Measurements from ENCODE around the gene ACOX2. TPM values are rescaled to one million over a fixed set of nuclear protein-coding genes. Genes with fewer than 3 reads are reported as not detected.

The ACOX2 gene
- total and polyA plus RNA-seq, 2 of the 13 experiments (the other 11 are each of a cell fraction or from before 2014, with no cell fraction given): 42.6 to 98.5 TPM

- TF ChIP-seq, protein P1, sequence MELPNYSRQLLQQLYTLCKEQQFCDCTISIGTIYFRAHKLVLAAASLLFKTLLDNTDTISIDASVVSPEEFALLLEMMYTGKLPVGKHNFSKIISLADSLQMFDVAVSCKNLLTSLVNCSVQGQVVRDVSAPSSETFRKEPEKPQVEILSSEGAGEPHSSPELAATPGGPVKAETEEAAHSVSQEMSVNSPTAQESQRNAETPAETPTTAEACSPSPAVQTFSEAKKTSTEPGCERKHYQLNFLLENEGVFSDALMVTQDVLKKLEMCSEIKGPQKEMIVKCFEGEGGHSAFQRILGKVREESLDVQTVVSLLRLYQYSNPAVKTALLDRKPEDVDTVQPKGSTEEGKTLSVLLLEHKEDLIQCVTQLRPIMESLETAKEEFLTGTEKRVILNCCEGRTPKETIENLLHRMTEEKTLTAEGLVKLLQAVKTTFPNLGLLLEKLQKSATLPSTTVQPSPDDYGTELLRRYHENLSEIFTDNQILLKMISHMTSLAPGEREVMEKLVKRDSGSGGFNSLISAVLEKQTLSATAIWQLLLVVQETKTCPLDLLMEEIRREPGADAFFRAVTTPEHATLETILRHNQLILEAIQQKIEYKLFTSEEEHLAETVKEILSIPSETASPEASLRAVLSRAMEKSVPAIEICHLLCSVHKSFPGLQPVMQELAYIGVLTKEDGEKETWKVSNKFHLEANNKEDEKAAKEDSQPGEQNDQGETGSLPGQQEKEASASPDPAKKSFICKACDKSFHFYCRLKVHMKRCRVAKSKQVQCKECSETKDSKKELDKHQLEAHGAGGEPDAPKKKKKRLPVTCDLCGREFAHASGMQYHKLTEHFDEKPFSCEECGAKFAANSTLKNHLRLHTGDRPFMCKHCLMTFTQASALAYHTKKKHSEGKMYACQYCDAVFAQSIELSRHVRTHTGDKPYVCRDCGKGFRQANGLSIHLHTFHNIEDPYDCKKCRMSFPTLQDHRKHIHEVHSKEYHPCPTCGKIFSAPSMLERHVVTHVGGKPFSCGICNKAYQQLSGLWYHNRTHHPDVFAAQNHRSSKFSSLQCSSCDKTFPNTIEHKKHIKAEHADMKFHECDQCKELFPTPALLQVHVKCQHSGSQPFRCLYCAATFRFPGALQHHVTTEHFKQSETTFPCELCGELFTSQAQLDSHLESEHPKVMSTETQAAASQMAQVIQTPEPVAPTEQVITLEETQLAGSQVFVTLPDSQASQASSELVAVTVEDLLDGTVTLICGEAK (IDR thresholded peaks at IDR 0.05): 0 out of 2 replicates have a peak, but pooled peaks have one; percentile 18
- TF ChIP-seq, protein P1 (CRISPR knock-in tag; IDR thresholded peaks at IDR 0.05): peak; percentile 90; the same call in 1 of the 2 replicates
- TF ChIP-seq ZNF780A (CRISPR knock-in tag; IDR thresholded peaks at IDR 0.05) (no peak), DPF2 (CRISPR knock-in tag; IDR thresholded peaks at IDR 0.05; ENCODE audit: borderline replicate concordance, low read depth) (no peak), KDM5B (CRISPR knock-in tag; IDR thresholded peaks at IDR 0.05; ENCODE audit: borderline replicate concordance) (0 out of 2 replicates have a peak, but pooled peaks have one; percentile 14), MAZ (IDR thresholded peaks at IDR 0.05; ENCODE audit: borderline replicate concordance, low read depth, low read length) (no peak), MAZ (CRISPR knock-in tag; IDR thresholded peaks at IDR 0.05; ENCODE audit: low read depth) (no peak), SRSF1 (optimal IDR thresholded peaks at IDR 0.05; ENCODE audit: low read depth, low read length) (no peak), ZFY (CRISPR knock-in tag; IDR thresholded peaks at IDR 0.05) (0 out of 2 replicates have a peak, but pooled peaks have one; percentile 11), SP140L (CRISPR knock-in tag; IDR thresholded peaks at IDR 0.05; ENCODE audit: borderline replicate concordance) (no peak), ZNF260 (CRISPR knock-in tag; IDR thresholded peaks at IDR 0.05; ENCODE audit: borderline replicate concordance, low read depth) (no peak), THAP11 (CRISPR knock-in tag; IDR thresholded peaks at IDR 0.05) (peak; percentile 59; the same call in 1 of the 2 replicates), KAT8 (CRISPR knock-in tag; IDR thresholded peaks at IDR 0.05) (peak; percentile 52; the same call in 1 of the 2 replicates), IKZF4 (CRISPR knock-in tag; IDR thresholded peaks at IDR 0.05; ENCODE audit: borderline replicate concordance, low read depth, not compliant biosample characterization) (no peak)
- TF ChIP-seq, protein P2, sequence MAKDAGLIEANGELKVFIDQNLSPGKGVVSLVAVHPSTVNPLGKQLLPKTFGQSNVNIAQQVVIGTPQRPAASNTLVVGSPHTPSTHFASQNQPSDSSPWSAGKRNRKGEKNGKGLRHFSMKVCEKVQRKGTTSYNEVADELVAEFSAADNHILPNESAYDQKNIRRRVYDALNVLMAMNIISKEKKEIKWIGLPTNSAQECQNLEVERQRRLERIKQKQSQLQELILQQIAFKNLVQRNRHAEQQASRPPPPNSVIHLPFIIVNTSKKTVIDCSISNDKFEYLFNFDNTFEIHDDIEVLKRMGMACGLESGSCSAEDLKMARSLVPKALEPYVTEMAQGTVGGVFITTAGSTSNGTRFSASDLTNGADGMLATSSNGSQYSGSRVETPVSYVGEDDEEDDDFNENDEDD (CRISPR knock-in tag; IDR thresholded peaks at IDR 0.05; ENCODE audit: borderline replicate concordance): peak; percentile 68; the same call in 1 of the 2 replicates
Measured at GRCh38 chr3:58526515-58526957, 10.5 kb downstream of the ACOX2 start (continued).
